Uterus (tissue), 2 donors: ENCODE data around the gene NPHP4.

Source experiments
- POLR2A ChIP-seq, 2 donors: fragments of 450-650 bp; IDR thresholded peaks; one replicate each; pipeline ENCODE4 v1.6.1; 2016; ENCODE audit warnings: antibody characterized with exemption in 2 of 2, mild to moderate bottlenecking in 1 of 2, moderate library complexity in 1 of 2
- TF ChIP-seq, protein P1 (sequence below), 4 experiments: fragments of 200-600 bp in 2 of 4; fragments of 450-650 bp in 2 of 4; sonication (generic) in 2 of 4; IDR thresholded peaks; one replicate each; pipeline ENCODE4 v1.5.1; 2016 to 2019; ENCODE audit warnings: antibody characterized with exemption in 4 of 4, mild to moderate bottlenecking in 2 of 4, moderate library complexity in 1 of 4

DNA sequence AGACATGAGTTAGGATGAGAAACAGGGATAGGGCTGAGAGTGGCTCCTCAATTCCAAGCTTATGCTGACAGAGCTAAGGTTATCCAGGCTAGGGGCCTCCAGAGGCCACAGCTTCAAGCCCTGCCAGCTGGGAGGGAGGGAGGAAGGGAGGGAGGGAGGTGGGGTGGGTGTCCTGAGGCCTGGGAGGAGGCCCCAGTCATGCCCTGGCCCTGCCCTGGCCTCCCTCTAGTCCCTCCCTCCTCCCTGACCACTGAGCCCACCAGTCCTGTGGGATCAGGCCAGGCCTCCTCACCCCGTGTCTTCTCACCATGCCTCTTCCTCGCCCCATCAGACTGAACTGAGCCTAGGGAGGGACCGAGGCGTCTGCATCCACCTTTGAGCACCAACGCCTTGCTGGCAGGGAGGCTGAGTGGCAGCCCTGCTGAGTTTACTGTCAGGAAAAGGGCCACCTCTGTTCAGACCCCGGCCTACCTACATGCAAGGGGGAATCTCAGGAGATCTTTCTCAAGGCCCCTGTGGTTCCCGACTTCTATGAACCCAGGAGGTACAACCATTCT, 116.1 kb downstream of the NPHP4 start:
- TF ChIP-seq, protein P1, sequence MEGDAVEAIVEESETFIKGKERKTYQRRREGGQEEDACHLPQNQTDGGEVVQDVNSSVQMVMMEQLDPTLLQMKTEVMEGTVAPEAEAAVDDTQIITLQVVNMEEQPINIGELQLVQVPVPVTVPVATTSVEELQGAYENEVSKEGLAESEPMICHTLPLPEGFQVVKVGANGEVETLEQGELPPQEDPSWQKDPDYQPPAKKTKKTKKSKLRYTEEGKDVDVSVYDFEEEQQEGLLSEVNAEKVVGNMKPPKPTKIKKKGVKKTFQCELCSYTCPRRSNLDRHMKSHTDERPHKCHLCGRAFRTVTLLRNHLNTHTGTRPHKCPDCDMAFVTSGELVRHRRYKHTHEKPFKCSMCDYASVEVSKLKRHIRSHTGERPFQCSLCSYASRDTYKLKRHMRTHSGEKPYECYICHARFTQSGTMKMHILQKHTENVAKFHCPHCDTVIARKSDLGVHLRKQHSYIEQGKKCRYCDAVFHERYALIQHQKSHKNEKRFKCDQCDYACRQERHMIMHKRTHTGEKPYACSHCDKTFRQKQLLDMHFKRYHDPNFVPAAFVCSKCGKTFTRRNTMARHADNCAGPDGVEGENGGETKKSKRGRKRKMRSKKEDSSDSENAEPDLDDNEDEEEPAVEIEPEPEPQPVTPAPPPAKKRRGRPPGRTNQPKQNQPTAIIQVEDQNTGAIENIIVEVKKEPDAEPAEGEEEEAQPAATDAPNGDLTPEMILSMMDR (IDR thresholded peaks at IDR 0.05): no peak
- TF ChIP-seq POLR2A (IDR thresholded peaks at IDR 0.05): no peak
